Measurements from ENCODE around the gene NUDT19.

- TF ChIP-seq POLR2AphosphoS5 (IDR thresholded peaks at IDR 0.05; ENCODE audit: insufficient read depth in 1 of 2, low read depth in 1 of 2) (no peak), CTCF (IDR thresholded peaks at IDR 0.05) (no peak)
Observed at GRCh38 chr19:32686847-32687475, 4.7 kb upstream of the NUDT19 start.

Measured in vagina (tissue), 2 donors.